HL-60 (cell line): ENCODE measurements around the gene OR52K1.
A peak's percentile ranks its signal among the peaks of the same experiment; 100 is the strongest.

Experiments
- CTCF ChIP-seq: IDR thresholded peaks from one replicate; pipeline ENCODE4 v1.5.1; 2011; ENCODE audit warnings: low read length, control low read depth, inconsistent platforms; ENCODE audit not compliant: insufficient read depth
- GABPA ChIP-seq: IDR thresholded peaks from 2 replicates; pipeline ENCODE4 v1.6.1; 2012; ENCODE audit warnings: low read depth
- SPI1 ChIP-seq: IDR thresholded peaks from 2 replicates; pipeline ENCODE4 v1.6.1; 2012; ENCODE audit warnings: low read depth, mild to moderate bottlenecking, borderline replicate concordance

DNA sequence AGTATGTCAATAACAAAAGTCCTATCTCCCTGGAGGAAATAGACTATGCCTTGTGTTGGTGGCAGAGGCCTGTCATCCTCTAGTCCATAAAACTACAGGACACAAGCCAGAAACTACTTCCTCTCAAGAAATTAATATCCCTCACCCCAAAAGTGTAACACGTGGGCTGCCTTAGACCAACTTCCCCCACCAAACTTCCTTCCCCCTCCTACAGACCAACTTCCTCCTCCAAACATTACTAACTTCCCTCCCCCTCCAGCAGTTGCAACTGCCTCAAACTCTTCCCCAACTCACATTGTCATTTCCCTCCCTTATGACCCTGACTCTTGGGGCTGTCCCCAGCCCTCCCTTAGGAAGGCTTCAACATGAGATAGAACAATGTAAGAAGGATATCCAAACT, 27.0 kb upstream of the OR52K1 start:
- TF ChIP-seq CTCF (no peak), GABPA (peak; percentile 50), SPI1 (peak; percentile 92)
